ENCODE measurements around the gene MAP2K2.

GRCh38 chr19:4119763-4120162 lies 4.2 kb downstream of the MAP2K2 start:
- TF ChIP-seq CTCF (conservative IDR thresholded peaks at IDR 0.05; ENCODE audit: low read length) (no peak), EZH2phosphoT487 (IDR thresholded peaks at IDR 0.05; ENCODE audit: borderline replicate concordance) (no peak)

Measured in Loucy (cell line).